Measurements from ENCODE around the gene PRKAG1. TPM values are rescaled to one million over a fixed set of nuclear protein-coding genes. Genes with fewer than 3 reads are reported as not detected.

PRKAG1 gene
- polyA plus RNA-seq, 2 donors, result 52.5 to 54.7 TPM

GRCh38 chr12:48970702-48971334 is 47.8 kb downstream of the PRKAG1 start:
- peak overlapping the region in 1 of 2 donors; percentile 34 for H3K4me3 ChIP-seq (ENCODE audit: low read depth in 1 of 2, low read length in 2 of 2)
- H3K4me1 ChIP-seq (ENCODE audit: control insufficient read depth in 2 of 2, insufficient read depth in 2 of 2, low read length in 1 of 2), result peaks cover 11 to 24% of the 10 kb centered on the region in 2 donors
- no peaks in the 10 kb centered on the region for H3K9me3 ChIP-seq (ENCODE audit: control insufficient read depth in 2 of 2, insufficient read depth in 1 of 2, low read depth in 1 of 2, low read length in 1 of 2)
- peaks cover 0 to 7% of the 10 kb centered on the region in 2 donors for H3K27me3 ChIP-seq (ENCODE audit: control insufficient read depth in 1 of 2, insufficient read depth in 2 of 2, low read length in 2 of 2)
- no peaks in the 10 kb centered on the region for H3K36me3 ChIP-seq (ENCODE audit: control insufficient read depth in 2 of 2, insufficient read depth in 2 of 2, low read length in 1 of 2)
- peak overlapping the region in 1 of 2 donors; percentile 22 for H3K27ac ChIP-seq (ENCODE audit: low read depth in 2 of 2, low read length in 1 of 2)
- 27 to 30% methylated on average over 10 of the region's 10 CpGs for WGBS, 2 donors

- H3K9me3 ChIP-seq (ENCODE audit: control insufficient read depth in 2 of 2, insufficient read depth in 1 of 2, low read depth in 1 of 2, low read length in 1 of 2), result no peaks in the 10 kb centered on the region
- H3K4me3 ChIP-seq (ENCODE audit: low read depth in 1 of 2, low read length in 2 of 2), result peak overlapping the region in 1 of 2 donors; percentile 8
- H3K27me3 ChIP-seq (ENCODE audit: control insufficient read depth in 1 of 2, insufficient read depth in 2 of 2, low read length in 2 of 2), result peaks cover 0 to 7% of the 10 kb centered on the region in 2 donors
- 7 to 12% methylated on average over 69 to 77 of the region's 77 CpGs for WGBS, 2 donors
- H3K27ac ChIP-seq (ENCODE audit: low read depth in 2 of 2, low read length in 1 of 2), result no peak overlapping the region
- H3K4me1 ChIP-seq (ENCODE audit: control insufficient read depth in 2 of 2, insufficient read depth in 2 of 2, low read length in 1 of 2), result peaks cover 11 to 24% of the 10 kb centered on the region in 2 donors
- no peaks in the 10 kb centered on the region for H3K36me3 ChIP-seq (ENCODE audit: control insufficient read depth in 2 of 2, insufficient read depth in 2 of 2, low read length in 1 of 2)
Observed at GRCh38 chr12:48969833-48970701, 48.5 kb downstream of the PRKAG1 start.

- H3K4me1 ChIP-seq (ENCODE audit: control insufficient read depth in 2 of 2, insufficient read depth in 2 of 2, low read length in 1 of 2), result peaks cover 11 to 24% of the 10 kb centered on the region in 2 donors
- no peak overlapping the region for H3K4me3 ChIP-seq (ENCODE audit: low read depth in 1 of 2, low read length in 2 of 2)
- H3K36me3 ChIP-seq (ENCODE audit: control insufficient read depth in 2 of 2, insufficient read depth in 2 of 2, low read length in 1 of 2), result no peaks in the 10 kb centered on the region
- H3K27me3 ChIP-seq (ENCODE audit: control insufficient read depth in 1 of 2, insufficient read depth in 2 of 2, low read length in 2 of 2), result peaks cover 0 to 7% of the 10 kb centered on the region in 2 donors
- 32 to 40% methylated on average over 8 of the region's 8 CpGs for WGBS, 2 donors
- no peak overlapping the region for H3K27ac ChIP-seq (ENCODE audit: low read depth in 2 of 2, low read length in 1 of 2)
- no peaks in the 10 kb centered on the region for H3K9me3 ChIP-seq (ENCODE audit: control insufficient read depth in 2 of 2, insufficient read depth in 1 of 2, low read depth in 1 of 2, low read length in 1 of 2)
Observed at GRCh38 chr12:48969160-48969771, 49.3 kb downstream of the PRKAG1 start.

GRCh38 chr12:48968467-48968866 is 50.1 kb downstream of the PRKAG1 start:
- Histone ChIP-seq H3K27ac (ENCODE audit: low read depth in 2 of 2, low read length in 1 of 2) (no peak overlapping the region), H3K4me3 (ENCODE audit: low read depth in 1 of 2, low read length in 2 of 2) (no peak overlapping the region), H3K9me3 (ENCODE audit: control insufficient read depth in 2 of 2, insufficient read depth in 1 of 2, low read depth in 1 of 2, low read length in 1 of 2) (no peaks in the 10 kb centered on the region), H3K36me3 (ENCODE audit: control insufficient read depth in 2 of 2, insufficient read depth in 2 of 2, low read length in 1 of 2) (no peaks in the 10 kb centered on the region), H3K4me1 (ENCODE audit: control insufficient read depth in 2 of 2, insufficient read depth in 2 of 2, low read length in 1 of 2) (peaks cover 11 to 24% of the 10 kb centered on the region in 2 donors), H3K27me3 (ENCODE audit: control insufficient read depth in 1 of 2, insufficient read depth in 2 of 2, low read length in 2 of 2) (peaks cover 0 to 7% of the 10 kb centered on the region in 2 donors)
- 60 to 79% methylated on average over 3 of the region's 3 CpGs for WGBS, 2 donors

GRCh38 chr12:48967991-48968390 is 50.6 kb downstream of the PRKAG1 start:
- Histone ChIP-seq H3K36me3 (ENCODE audit: control insufficient read depth in 2 of 2, insufficient read depth in 2 of 2, low read length in 1 of 2) (no peaks in the 10 kb centered on the region), H3K4me3 (ENCODE audit: low read depth in 1 of 2, low read length in 2 of 2) (no peak overlapping the region), H3K4me1 (ENCODE audit: control insufficient read depth in 2 of 2, insufficient read depth in 2 of 2, low read length in 1 of 2) (peaks cover 11 to 24% of the 10 kb centered on the region in 2 donors), H3K27ac (ENCODE audit: low read depth in 2 of 2, low read length in 1 of 2) (no peak overlapping the region), H3K9me3 (ENCODE audit: control insufficient read depth in 2 of 2, insufficient read depth in 1 of 2, low read depth in 1 of 2, low read length in 1 of 2) (no peaks in the 10 kb centered on the region), H3K27me3 (ENCODE audit: control insufficient read depth in 1 of 2, insufficient read depth in 2 of 2, low read length in 2 of 2) (peaks cover 0 to 7% of the 10 kb centered on the region in 2 donors)
- 70 to 73% methylated on average over 7 of the region's 7 CpGs for WGBS, 2 donors

- 63 to 71% methylated on average over 20 of the region's 20 CpGs for WGBS, 2 donors
- Histone ChIP-seq H3K4me1 (ENCODE audit: control insufficient read depth in 2 of 2, insufficient read depth in 2 of 2, low read length in 1 of 2) (peaks cover 6 to 24% of the 10 kb centered on the region in 2 donors), H3K4me3 (ENCODE audit: low read depth in 1 of 2, low read length in 2 of 2) (no peak overlapping the region), H3K27ac (ENCODE audit: low read depth in 2 of 2, low read length in 1 of 2) (no peak overlapping the region), H3K27me3 (ENCODE audit: control insufficient read depth in 1 of 2, insufficient read depth in 2 of 2, low read length in 2 of 2) (peaks cover 0 to 7% of the 10 kb centered on the region in 2 donors), H3K36me3 (ENCODE audit: control insufficient read depth in 2 of 2, insufficient read depth in 2 of 2, low read length in 1 of 2) (no peaks in the 10 kb centered on the region), H3K9me3 (ENCODE audit: control insufficient read depth in 2 of 2, insufficient read depth in 1 of 2, low read depth in 1 of 2, low read length in 1 of 2) (no peaks in the 10 kb centered on the region)
Observed at GRCh38 chr12:48966177-48966895, 52.2 kb downstream of the PRKAG1 start.

- Histone ChIP-seq H3K27me3 (ENCODE audit: control insufficient read depth in 1 of 2, insufficient read depth in 2 of 2, low read length in 2 of 2) (peaks cover 0 to under 1% of the 10 kb centered on the region in 2 donors), H3K4me1 (ENCODE audit: control insufficient read depth in 2 of 2, insufficient read depth in 2 of 2, low read length in 1 of 2) (peaks cover 5 to 15% of the 10 kb centered on the region in 2 donors), H3K4me3 (ENCODE audit: low read depth in 1 of 2, low read length in 2 of 2) (no peak overlapping the region), H3K9me3 (ENCODE audit: control insufficient read depth in 2 of 2, insufficient read depth in 1 of 2, low read depth in 1 of 2, low read length in 1 of 2) (no peaks in the 10 kb centered on the region), H3K36me3 (ENCODE audit: control insufficient read depth in 2 of 2, insufficient read depth in 2 of 2, low read length in 1 of 2) (no peaks in the 10 kb centered on the region), H3K27ac (ENCODE audit: low read depth in 2 of 2, low read length in 1 of 2) (no peak overlapping the region)
Observed at GRCh38 chr12:48965298-48965838, 53.2 kb downstream of the PRKAG1 start.

- no peaks in the 10 kb centered on the region for H3K36me3 ChIP-seq (ENCODE audit: control insufficient read depth in 2 of 2, insufficient read depth in 2 of 2, low read length in 1 of 2)
- no peaks in the 10 kb centered on the region for H3K9me3 ChIP-seq (ENCODE audit: control insufficient read depth in 2 of 2, insufficient read depth in 1 of 2, low read depth in 1 of 2, low read length in 1 of 2)
- peaks cover 0 to 2% of the 10 kb centered on the region in 2 donors for H3K4me1 ChIP-seq (ENCODE audit: control insufficient read depth in 2 of 2, insufficient read depth in 2 of 2, low read length in 1 of 2)
- H3K4me3 ChIP-seq (ENCODE audit: low read depth in 1 of 2, low read length in 2 of 2), result no peak overlapping the region
- H3K27me3 ChIP-seq (ENCODE audit: control insufficient read depth in 1 of 2, insufficient read depth in 2 of 2, low read length in 2 of 2), result no peaks in the 10 kb centered on the region
- H3K27ac ChIP-seq (ENCODE audit: low read depth in 2 of 2, low read length in 1 of 2), result no peak overlapping the region
Observed at GRCh38 chr12:48961801-48962200, 56.8 kb downstream of the PRKAG1 start.

GRCh38 chr12:48961331-48961730 is 57.2 kb downstream of the PRKAG1 start:
- H3K4me3 ChIP-seq (ENCODE audit: low read depth in 1 of 2, low read length in 2 of 2), result no peak overlapping the region
- 60 to 69% methylated on average over 4 of the region's 4 CpGs for WGBS, 2 donors
- H3K27me3 ChIP-seq (ENCODE audit: control insufficient read depth in 1 of 2, insufficient read depth in 2 of 2, low read length in 2 of 2), result no peaks in the 10 kb centered on the region
- H3K4me1 ChIP-seq (ENCODE audit: control insufficient read depth in 2 of 2, insufficient read depth in 2 of 2, low read length in 1 of 2), result peaks cover 0 to 2% of the 10 kb centered on the region in 2 donors
- no peaks in the 10 kb centered on the region for H3K9me3 ChIP-seq (ENCODE audit: control insufficient read depth in 2 of 2, insufficient read depth in 1 of 2, low read depth in 1 of 2, low read length in 1 of 2)
- H3K36me3 ChIP-seq (ENCODE audit: control insufficient read depth in 2 of 2, insufficient read depth in 2 of 2, low read length in 1 of 2), result no peaks in the 10 kb centered on the region
- H3K27ac ChIP-seq (ENCODE audit: low read depth in 2 of 2, low read length in 1 of 2), result no peak overlapping the region
